Measurements from ENCODE around the gene CDT1.
"Not testable (repeated sequence)": the region's sequence is repeated elsewhere in the genome, so short reads cannot be mapped to it uniquely, and the experiment has no call there.

CDT1 gene

GRCh38 chr16:88771294-88771772, 32.3 kb upstream of the CDT1 start:
- H3F3A ChIP-seq (ENCODE audit: insufficient read depth): no peaks in the 10 kb centered on the region
- H3K79me2 ChIP-seq (ENCODE audit: insufficient read depth, low read length): no peaks in the 10 kb centered on the region
- no peaks in the 10 kb centered on the region for H3K36me3 ChIP-seq (ENCODE audit: low read length)
- no peaks in the 10 kb centered on the region for H3K27me3 ChIP-seq (ENCODE audit: low read length)
- H3K4me3 ChIP-seq (ENCODE audit: insufficient read depth, low read length, poor library complexity, severe bottlenecking): no peak overlapping the region
- H3K9me2 ChIP-seq (replicated peaks; ENCODE audit: insufficient read depth, low read length): no peaks in the 10 kb centered on the region
- TF ChIP-seq, protein P1, sequence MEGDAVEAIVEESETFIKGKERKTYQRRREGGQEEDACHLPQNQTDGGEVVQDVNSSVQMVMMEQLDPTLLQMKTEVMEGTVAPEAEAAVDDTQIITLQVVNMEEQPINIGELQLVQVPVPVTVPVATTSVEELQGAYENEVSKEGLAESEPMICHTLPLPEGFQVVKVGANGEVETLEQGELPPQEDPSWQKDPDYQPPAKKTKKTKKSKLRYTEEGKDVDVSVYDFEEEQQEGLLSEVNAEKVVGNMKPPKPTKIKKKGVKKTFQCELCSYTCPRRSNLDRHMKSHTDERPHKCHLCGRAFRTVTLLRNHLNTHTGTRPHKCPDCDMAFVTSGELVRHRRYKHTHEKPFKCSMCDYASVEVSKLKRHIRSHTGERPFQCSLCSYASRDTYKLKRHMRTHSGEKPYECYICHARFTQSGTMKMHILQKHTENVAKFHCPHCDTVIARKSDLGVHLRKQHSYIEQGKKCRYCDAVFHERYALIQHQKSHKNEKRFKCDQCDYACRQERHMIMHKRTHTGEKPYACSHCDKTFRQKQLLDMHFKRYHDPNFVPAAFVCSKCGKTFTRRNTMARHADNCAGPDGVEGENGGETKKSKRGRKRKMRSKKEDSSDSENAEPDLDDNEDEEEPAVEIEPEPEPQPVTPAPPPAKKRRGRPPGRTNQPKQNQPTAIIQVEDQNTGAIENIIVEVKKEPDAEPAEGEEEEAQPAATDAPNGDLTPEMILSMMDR (IDR thresholded peaks at IDR 0.05; ENCODE audit: insufficient read depth, low read length, poor library complexity, severe bottlenecking): no peak
- no peak for TF ChIP-seq EZH2phosphoT487 (conservative IDR thresholded peaks at IDR 0.05; ENCODE audit: low read length)
- no peak overlapping the region for H3K9ac ChIP-seq (ENCODE audit: low read length)
- H3K9me3 ChIP-seq (ENCODE audit: insufficient read depth, low read length): no peaks in the 10 kb centered on the region
- H4K20me1 ChIP-seq (ENCODE audit: low read depth, low read length): no peaks in the 10 kb centered on the region
- no peak overlapping the region for H3K4me2 ChIP-seq (ENCODE audit: low read depth, low read length, poor library complexity, severe bottlenecking)
- H3K27ac ChIP-seq (ENCODE audit: low read depth, low read length): no peak overlapping the region
- no peak overlapping the region for H2AFZ ChIP-seq (ENCODE audit: low read depth, low read length, severe bottlenecking)

DNA sequence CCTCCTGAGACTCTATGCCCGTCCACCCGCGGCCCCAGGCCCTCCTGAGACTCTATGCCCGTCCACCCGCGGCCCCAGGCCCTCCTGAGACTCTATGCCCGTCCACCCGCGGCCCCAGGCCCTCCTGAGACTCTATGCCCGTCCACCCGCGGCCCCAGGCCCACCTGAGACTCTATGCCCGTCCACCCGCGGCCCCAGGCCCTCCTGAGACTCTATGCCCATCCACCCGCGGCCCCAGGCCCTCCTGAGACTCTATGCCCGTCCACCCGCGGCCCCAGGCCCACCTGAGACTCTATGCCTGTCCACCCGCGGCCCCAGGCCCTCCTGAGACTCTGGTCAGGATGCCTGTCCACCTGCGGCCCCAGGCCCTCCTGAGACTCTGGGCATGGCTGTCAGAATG, 31.8 kb upstream of the CDT1 start:
- H3K9me2 ChIP-seq (replicated peaks; ENCODE audit: insufficient read depth, low read length); H3K9me3 ChIP-seq (ENCODE audit: insufficient read depth, low read length); H3F3A ChIP-seq (ENCODE audit: insufficient read depth); H4K20me1 ChIP-seq (ENCODE audit: low read depth, low read length); H3K4me2 ChIP-seq (ENCODE audit: low read depth, low read length, poor library complexity, severe bottlenecking); H3K79me2 ChIP-seq (ENCODE audit: insufficient read depth, low read length); H3K27me3 ChIP-seq (ENCODE audit: low read length); H3K27ac ChIP-seq (ENCODE audit: low read depth, low read length); H3K9ac ChIP-seq (ENCODE audit: low read length); H3K4me3 ChIP-seq (ENCODE audit: insufficient read depth, low read length, poor library complexity, severe bottlenecking); H2AFZ ChIP-seq (ENCODE audit: low read depth, low read length, severe bottlenecking); H3K36me3 ChIP-seq (ENCODE audit: low read length): not testable (repeated sequence)

- no peak overlapping the region for H3K27ac ChIP-seq (ENCODE audit: low read depth, low read length)
- no peaks in the 10 kb centered on the region for H3K79me2 ChIP-seq (ENCODE audit: insufficient read depth, low read length)
- no peak overlapping the region for H2AFZ ChIP-seq (ENCODE audit: low read depth, low read length, severe bottlenecking)
- H3K9me2 ChIP-seq (replicated peaks; ENCODE audit: insufficient read depth, low read length): no peaks in the 10 kb centered on the region
- H3K9me3 ChIP-seq (ENCODE audit: insufficient read depth, low read length): no peaks in the 10 kb centered on the region
- H3K9ac ChIP-seq (ENCODE audit: low read length): no peak overlapping the region
- H4K20me1 ChIP-seq (ENCODE audit: low read depth, low read length): no peaks in the 10 kb centered on the region
- H3F3A ChIP-seq (ENCODE audit: insufficient read depth): no peaks in the 10 kb centered on the region
- H3K4me3 ChIP-seq (ENCODE audit: insufficient read depth, low read length, poor library complexity, severe bottlenecking): no peak overlapping the region
- H3K4me2 ChIP-seq (ENCODE audit: low read depth, low read length, poor library complexity, severe bottlenecking): no peak overlapping the region
- no peak for TF ChIP-seq EZH2phosphoT487 (conservative IDR thresholded peaks at IDR 0.05; ENCODE audit: low read length)
- TF ChIP-seq, protein P1 (IDR thresholded peaks at IDR 0.05; ENCODE audit: insufficient read depth, low read length, poor library complexity, severe bottlenecking): no peak
- H3K36me3 ChIP-seq (ENCODE audit: low read length): no peaks in the 10 kb centered on the region
- H3K27me3 ChIP-seq (ENCODE audit: low read length): no peaks in the 10 kb centered on the region
Observed at GRCh38 chr16:88772871-88773811, 30.4 kb upstream of the CDT1 start.

DNA sequence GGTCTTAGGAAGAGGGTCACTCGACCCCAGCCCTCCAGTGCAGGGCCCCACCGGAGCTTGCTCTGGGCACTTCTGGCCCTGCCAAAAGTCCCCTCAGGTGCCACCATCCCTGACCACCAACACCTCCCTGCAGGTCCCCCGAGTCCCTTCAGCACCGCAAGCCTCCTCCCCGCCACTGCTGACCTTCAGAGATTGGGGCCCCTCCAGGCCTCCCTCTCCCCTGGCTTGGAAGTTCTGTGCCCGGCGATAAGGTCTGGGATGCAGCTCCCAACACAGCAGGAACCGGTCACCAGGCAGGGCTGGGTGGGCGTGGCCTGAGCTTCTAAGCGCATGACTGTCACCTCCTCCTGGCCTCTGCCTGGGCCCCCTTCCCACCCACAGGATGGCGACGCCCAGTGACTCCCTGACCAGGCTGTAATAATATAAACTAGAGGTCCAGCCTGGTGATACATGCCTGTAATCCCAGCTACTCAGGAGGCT, 29.7 kb upstream of the CDT1 start:
- Histone ChIP-seq H2AFZ (ENCODE audit: low read depth, low read length, severe bottlenecking) (no peak overlapping the region), H3K4me2 (ENCODE audit: low read depth, low read length, poor library complexity, severe bottlenecking) (no peak overlapping the region), H3K9me2 (replicated peaks; ENCODE audit: insufficient read depth, low read length) (no peaks in the 10 kb centered on the region), H3K9me3 (ENCODE audit: insufficient read depth, low read length) (no peaks in the 10 kb centered on the region), H4K20me1 (ENCODE audit: low read depth, low read length) (no peaks in the 10 kb centered on the region), H3K27me3 (ENCODE audit: low read length) (no peaks in the 10 kb centered on the region), H3F3A (ENCODE audit: insufficient read depth) (no peaks in the 10 kb centered on the region), H3K79me2 (ENCODE audit: insufficient read depth, low read length) (no peaks in the 10 kb centered on the region), H3K27ac (ENCODE audit: low read depth, low read length) (no peak overlapping the region), H3K4me3 (ENCODE audit: insufficient read depth, low read length, poor library complexity, severe bottlenecking) (no peak overlapping the region), H3K36me3 (ENCODE audit: low read length) (no peaks in the 10 kb centered on the region), H3K9ac (ENCODE audit: low read length) (no peak overlapping the region)
- TF ChIP-seq, protein P1 (IDR thresholded peaks at IDR 0.05; ENCODE audit: insufficient read depth, low read length, poor library complexity, severe bottlenecking): no peak
- TF ChIP-seq EZH2phosphoT487 (conservative IDR thresholded peaks at IDR 0.05; ENCODE audit: low read length): no peak
